Neural crest cell (in vitro differentiated cells): ENCODE results near the gene C16orf74. TPM values are rescaled to one million over a fixed set of nuclear protein-coding genes. Genes with fewer than 3 reads are reported as not detected.

Experiments used
- DNase-seq: peaks from one replicate; pipeline ENCODE4 v3.0.0; 2021; ENCODE audit warnings: low read depth, mixed read lengths, low spot score
- H3K27ac Mint-ChIP-seq: one replicate; pipeline ENCODE4 v1.8.0; 2021; ENCODE audit warnings: mild to moderate bottlenecking, mixed read lengths; ENCODE audit not compliant: unreplicated experiment
- H3K27me3 Mint-ChIP-seq: 2 replicates; pipeline ENCODE4 v1.8.0; 2021; ENCODE audit warnings: low read depth, mild to moderate bottlenecking, mixed read lengths
- H3K36me3 Mint-ChIP-seq: 2 replicates; pipeline ENCODE4 v1.8.0; 2021; ENCODE audit warnings: low read depth, mild to moderate bottlenecking, mixed read lengths
- H3K4me1 Mint-ChIP-seq: 2 replicates; pipeline ENCODE4 v1.8.0; 2021; ENCODE audit warnings: mixed read lengths
- H3K4me3 Mint-ChIP-seq: one replicate; pipeline ENCODE4 v1.8.0; 2021; ENCODE audit warnings: mild to moderate bottlenecking, mixed read lengths
- H3K9me3 Mint-ChIP-seq: 2 replicates; pipeline ENCODE4 v1.8.0; 2021; ENCODE audit warnings: mixed read lengths
- total RNA-seq: library from RNA; stranded (reverse); gene quantifications from 2 replicates; pipeline ENCODE4 v1.2.1, GENCODE V29; 2021
- TF ChIP-seq, protein P1 (sequence below): fragments of 200-600 bp; sonication (generic); conservative IDR thresholded peaks from 2 replicates; pipeline ENCODE4 v1.5.0; 2021; ENCODE audit warnings: antibody characterized with exemption, mild to moderate bottlenecking

The C16orf74 gene
- total RNA-seq, 1 donor from 2014 or later, result 1.2 TPM

DNA sequence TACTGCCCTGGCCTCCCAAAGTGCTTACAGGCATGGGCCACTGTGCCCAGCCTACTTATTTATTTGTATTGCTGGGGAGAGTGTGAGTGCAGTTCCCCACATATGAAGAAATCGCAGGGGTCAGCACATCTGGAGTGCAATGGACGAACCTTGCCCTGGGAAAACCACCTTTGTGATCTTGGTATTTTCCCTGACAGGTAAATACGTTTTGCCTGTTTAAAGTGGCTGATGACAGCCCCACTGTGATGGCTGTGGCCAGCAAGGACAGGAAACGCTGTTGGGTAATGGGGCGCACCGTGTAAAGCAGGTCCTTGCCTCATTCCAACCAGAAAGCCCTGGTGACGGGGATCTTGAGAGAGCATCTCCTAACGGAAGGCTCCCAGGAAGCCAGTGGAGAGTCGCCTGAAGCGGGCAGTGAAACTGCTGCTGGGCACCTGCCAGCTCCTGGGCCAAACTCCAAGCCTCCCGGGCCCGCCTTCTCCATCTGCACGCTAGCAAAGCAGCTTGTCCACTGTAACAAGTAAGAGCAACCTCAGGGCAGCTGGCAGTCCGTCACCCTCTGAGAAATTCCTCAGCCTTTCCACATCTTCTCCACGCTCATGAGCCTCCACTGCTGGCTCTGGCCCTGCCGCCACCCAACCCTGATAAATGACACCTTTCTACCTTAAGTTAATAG is 30.9 kb upstream of the C16orf74 start:
- TF ChIP-seq, protein P1, sequence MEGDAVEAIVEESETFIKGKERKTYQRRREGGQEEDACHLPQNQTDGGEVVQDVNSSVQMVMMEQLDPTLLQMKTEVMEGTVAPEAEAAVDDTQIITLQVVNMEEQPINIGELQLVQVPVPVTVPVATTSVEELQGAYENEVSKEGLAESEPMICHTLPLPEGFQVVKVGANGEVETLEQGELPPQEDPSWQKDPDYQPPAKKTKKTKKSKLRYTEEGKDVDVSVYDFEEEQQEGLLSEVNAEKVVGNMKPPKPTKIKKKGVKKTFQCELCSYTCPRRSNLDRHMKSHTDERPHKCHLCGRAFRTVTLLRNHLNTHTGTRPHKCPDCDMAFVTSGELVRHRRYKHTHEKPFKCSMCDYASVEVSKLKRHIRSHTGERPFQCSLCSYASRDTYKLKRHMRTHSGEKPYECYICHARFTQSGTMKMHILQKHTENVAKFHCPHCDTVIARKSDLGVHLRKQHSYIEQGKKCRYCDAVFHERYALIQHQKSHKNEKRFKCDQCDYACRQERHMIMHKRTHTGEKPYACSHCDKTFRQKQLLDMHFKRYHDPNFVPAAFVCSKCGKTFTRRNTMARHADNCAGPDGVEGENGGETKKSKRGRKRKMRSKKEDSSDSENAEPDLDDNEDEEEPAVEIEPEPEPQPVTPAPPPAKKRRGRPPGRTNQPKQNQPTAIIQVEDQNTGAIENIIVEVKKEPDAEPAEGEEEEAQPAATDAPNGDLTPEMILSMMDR, result no peak
- Mint-ChIP-seq H3K4me1 (no peaks in the 10 kb centered on the region), H3K27me3 (no peaks in the 10 kb centered on the region), H3K36me3 (peaks cover 8% of the 10 kb centered on the region), H3K27ac (no peak overlapping the region), H3K9me3 (no peaks in the 10 kb centered on the region), H3K4me3 (no peak overlapping the region)
- DNase-seq, result no peak

DNA sequence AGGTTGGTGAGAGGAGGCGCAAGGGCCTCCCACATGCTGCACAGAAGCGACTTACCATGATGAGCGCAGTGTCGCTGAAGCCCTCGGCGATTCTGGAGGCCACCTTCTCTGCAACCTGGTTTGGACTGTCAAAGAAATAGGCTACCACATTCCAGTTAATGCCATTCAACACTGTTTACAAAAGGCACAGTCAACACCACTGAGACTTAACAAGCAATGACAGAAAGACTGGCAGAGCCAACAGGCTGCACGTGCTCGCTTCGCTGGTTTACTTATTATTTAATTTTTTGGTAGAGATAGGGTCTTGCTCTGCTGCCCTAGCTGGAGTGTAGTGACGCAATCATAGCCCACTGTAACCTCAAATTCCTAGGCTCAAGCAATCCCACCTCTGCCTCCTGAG is 30.3 kb upstream of the C16orf74 start:
- Mint-ChIP-seq H3K4me1 (no peaks in the 10 kb centered on the region), H3K27me3 (no peaks in the 10 kb centered on the region), H3K4me3 (no peak overlapping the region), H3K36me3 (peaks cover 8% of the 10 kb centered on the region), H3K27ac (no peak overlapping the region), H3K9me3 (no peaks in the 10 kb centered on the region)
- DNase-seq, result no peak
- TF ChIP-seq, protein P1, result no peak

DNA sequence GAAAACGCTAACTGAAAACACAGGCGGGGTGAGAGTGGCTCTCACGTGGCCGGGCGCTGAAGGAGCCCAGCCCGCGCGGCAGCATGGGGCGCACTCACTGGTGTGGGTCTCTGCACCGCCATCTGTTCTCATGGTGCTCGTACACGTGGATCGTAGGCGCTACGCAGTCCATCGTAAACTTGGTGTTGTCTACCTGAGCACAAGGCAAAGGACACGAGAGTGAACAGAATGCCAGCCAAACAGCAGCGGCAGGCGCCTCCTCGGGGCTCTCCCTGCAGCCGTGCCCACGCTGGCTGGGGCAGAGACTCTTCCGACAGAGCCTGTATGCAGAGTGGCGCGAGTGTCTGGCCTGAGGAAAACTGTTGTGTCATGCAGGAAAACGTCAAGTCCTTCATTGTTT is 29.4 kb upstream of the C16orf74 start:
- TF ChIP-seq, protein P1, result no peak
- no peaks in the 10 kb centered on the region for H3K4me1 Mint-ChIP-seq
- DNase-seq, result no peak
- no peak overlapping the region for H3K27ac Mint-ChIP-seq
- peaks cover 5% of the 10 kb centered on the region for H3K36me3 Mint-ChIP-seq
- no peaks in the 10 kb centered on the region for H3K9me3 Mint-ChIP-seq
- no peak overlapping the region for H3K4me3 Mint-ChIP-seq
- H3K27me3 Mint-ChIP-seq, result no peaks in the 10 kb centered on the region

DNA sequence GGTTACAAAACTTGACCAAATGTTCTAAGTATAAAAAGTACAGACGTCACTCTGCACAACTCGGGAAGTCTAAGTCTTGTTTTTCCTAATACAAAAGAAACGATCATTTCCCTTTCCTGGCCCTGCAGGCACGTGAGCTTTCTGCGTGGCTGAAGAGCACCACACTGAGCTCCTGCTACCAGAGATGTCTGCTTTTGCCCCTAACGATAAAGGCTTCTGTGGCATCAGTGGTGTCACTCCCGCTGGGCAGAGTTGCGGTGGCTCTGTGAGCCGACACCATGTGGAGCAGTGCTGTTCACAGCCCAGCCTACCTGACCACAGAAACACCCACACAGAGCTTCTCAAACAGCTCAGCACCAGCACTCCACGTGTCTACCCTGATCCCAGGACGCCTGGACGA is 28.0 kb upstream of the C16orf74 start:
- Mint-ChIP-seq H3K27ac (no peak overlapping the region), H3K36me3 (peaks cover 5% of the 10 kb centered on the region), H3K4me1 (no peaks in the 10 kb centered on the region), H3K4me3 (no peak overlapping the region), H3K9me3 (no peaks in the 10 kb centered on the region), H3K27me3 (no peaks in the 10 kb centered on the region)
- TF ChIP-seq, protein P1, result no peak
- no peak for DNase-seq

DNA sequence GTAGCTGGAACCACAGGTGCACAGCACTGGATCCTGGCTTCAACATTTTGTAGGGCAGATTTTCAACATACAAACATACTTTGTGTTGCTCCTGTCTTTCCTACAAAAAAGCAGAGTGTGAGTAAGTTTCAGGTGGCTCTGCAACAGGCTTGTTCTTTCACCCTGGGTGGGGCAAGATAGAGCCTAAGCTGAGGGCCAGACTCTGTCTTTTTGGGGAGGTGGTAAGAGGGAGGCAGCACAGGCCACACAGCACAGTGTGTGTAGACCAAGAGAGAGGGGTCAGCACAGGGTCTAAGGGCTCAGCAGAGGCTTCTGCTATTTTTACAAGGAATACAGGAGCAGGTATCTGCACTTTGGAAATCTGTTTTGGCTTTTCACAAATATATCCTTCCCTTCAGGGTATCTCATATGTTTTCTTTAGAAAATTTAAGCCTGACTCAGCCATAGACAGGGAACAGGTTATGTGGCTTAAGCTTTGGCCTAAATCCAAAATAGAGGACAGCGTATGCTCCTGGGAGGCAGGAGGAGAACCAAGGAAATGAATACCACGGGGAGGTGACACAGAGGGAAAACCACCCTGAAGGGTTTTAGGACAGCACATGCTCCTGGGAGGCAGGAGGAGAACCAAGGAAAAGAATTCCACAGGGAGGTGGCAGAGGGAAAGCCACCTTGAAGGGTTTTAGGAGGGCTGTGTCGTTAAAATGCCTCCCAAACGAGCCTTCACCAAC is 26.9 kb upstream of the C16orf74 start:
- H3K9me3 Mint-ChIP-seq, result no peaks in the 10 kb centered on the region
- H3K36me3 Mint-ChIP-seq, result peaks cover 2% of the 10 kb centered on the region
- TF ChIP-seq, protein P1, result no peak
- H3K4me1 Mint-ChIP-seq, result no peaks in the 10 kb centered on the region
- no peak for DNase-seq
- H3K27me3 Mint-ChIP-seq, result no peaks in the 10 kb centered on the region
- no peak overlapping the region for H3K4me3 Mint-ChIP-seq
- H3K27ac Mint-ChIP-seq, result peak overlapping the region; percentile 43
